ENCODE measurements around the gene TBC1D8.
"Not testable (repeated sequence)": the region's sequence is repeated elsewhere in the genome, so short reads cannot be mapped to it uniquely, and the experiment has no call there.

TBC1D8 gene

DNA sequence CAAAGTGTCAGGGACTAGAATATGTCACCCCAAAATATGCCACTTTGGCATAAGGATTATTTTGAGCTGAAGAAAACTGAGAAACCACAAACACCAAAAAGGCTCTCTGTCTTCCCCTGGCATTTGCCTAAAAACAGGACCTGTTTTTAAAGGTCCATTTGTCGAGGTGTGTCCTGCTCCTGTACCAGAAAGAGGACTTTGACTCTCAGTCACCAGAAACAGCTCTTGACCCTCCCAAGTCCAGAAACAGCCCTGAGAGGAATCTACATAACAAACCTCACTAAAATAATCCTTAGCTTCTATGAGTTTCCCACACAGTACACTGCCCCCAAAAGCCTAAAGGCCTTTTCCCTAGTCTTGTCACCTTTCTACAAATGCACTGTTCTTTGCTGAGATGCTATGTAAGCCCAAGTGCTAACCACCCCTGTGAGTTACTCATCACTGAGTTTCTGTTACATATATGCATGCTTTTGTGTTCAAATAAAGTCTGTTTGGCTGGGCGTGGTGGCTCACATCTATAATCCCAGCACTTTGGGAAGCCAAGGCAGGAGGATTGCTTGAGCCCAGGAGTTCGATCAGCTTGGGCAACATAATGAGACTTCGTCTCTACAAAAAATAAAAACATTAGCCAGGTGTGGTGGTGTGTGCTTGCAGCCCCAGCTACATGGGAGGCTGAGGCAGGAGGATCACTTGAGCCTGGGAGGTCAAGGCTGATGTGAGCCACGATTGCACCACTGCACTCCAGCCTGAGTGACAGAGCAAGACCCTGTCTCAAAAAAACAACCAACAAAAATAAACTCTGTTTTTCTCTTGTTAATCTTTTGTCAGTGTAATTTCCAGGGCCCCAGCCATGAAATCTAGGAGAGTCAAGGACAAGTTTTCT lies 93.9 kb downstream of the TBC1D8 start:
- CTCF ChIA-PET: interaction anchor here (0.7 to 1.3 kb wide), 2 partner anchors 13 to 69 kb away, joined by 3 to 4 read pairs; no protein-coding TSS in a partner anchor
- H3K27ac ChIP-seq: no peak overlapping the region
- no peak for DNase-seq (ENCODE audit: low spot score)
- POLR2A ChIA-PET (ENCODE audit: low non-redundant PET): no interaction called here
- TF ChIP-seq, protein P1, sequence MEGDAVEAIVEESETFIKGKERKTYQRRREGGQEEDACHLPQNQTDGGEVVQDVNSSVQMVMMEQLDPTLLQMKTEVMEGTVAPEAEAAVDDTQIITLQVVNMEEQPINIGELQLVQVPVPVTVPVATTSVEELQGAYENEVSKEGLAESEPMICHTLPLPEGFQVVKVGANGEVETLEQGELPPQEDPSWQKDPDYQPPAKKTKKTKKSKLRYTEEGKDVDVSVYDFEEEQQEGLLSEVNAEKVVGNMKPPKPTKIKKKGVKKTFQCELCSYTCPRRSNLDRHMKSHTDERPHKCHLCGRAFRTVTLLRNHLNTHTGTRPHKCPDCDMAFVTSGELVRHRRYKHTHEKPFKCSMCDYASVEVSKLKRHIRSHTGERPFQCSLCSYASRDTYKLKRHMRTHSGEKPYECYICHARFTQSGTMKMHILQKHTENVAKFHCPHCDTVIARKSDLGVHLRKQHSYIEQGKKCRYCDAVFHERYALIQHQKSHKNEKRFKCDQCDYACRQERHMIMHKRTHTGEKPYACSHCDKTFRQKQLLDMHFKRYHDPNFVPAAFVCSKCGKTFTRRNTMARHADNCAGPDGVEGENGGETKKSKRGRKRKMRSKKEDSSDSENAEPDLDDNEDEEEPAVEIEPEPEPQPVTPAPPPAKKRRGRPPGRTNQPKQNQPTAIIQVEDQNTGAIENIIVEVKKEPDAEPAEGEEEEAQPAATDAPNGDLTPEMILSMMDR (conservative IDR thresholded peaks at IDR 0.05; ENCODE audit: low read depth): no peak

DNA sequence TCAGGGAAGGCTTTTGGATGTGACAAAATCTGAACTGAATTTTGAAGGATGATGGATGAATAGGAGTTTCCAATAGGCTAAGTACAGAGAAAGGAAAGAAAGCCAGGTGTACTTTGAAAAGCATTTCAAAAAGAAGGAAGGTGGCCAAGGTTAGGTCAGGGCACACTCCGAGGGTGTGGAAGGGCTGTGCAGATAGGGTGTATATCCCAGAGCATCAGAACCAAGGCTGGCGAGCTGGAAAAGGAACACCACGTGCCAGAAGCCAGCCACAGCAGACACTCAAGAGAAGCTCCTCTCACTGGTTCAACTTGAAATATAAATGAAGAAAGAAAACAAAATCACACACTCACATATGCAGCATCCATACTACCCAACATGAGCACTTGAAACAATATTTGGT lies 98.1 kb downstream of the TBC1D8 start:
- no peak overlapping the region for H3K27ac ChIP-seq
- POLR2A ChIA-PET (ENCODE audit: low non-redundant PET): no interaction called here
- CTCF ChIA-PET: interaction anchor here (0.6 kb wide), 1 partner anchor 98 kb away, joined by 3 read pairs; no protein-coding TSS in a partner anchor
- TF ChIP-seq, protein P1 (conservative IDR thresholded peaks at IDR 0.05; ENCODE audit: low read depth): no peak
- DNase-seq (ENCODE audit: low spot score): no peak

DNA sequence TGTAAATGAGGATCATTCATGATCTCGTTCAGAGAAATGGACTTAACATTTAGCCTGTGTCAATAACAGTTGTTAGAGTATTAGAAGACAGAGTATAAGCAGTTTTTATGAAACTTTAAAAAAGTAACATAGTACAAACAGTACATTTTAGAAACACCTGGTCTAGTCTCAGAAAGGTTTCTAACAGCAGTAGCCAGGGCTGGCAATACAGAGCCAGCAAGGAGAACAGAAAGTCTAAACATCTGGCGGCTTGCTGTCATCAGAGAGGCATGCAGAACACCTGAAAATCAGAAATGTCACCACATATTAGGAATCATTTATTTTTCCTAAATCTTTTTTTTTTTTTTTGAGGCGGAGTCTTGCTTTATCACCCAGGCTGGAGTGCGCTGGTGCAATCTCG lies 99.0 kb downstream of the TBC1D8 start:
- DNase-seq (ENCODE audit: low spot score): no peak
- TF ChIP-seq, protein P1 (conservative IDR thresholded peaks at IDR 0.05; ENCODE audit: low read depth): no peak
- H3K27ac ChIP-seq: no peak overlapping the region
- ChIA-PET POLR2A (ENCODE audit: low non-redundant PET) (no interaction called here), CTCF (no interaction called here)

DNA sequence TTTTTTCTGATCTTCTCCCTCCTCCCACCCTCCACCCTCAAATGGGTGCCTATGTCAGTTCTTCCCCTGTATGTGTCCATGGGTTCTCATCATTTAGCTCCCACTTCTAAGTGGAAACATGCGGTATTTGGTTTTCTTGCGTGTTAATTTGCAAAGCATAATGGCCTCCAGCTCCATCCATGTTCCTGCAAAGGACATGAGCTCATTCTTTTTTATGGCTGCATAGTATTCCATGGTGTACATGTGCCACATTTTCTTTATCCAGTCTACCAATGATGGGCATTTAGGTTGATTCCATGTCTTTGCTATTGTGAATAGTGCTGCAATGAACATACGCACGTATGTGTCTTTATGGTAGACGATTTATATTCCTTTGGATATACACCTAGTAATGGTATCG lies 100.3 kb downstream of the TBC1D8 start:
- POLR2A ChIA-PET (ENCODE audit: low non-redundant PET); CTCF ChIA-PET; DNase-seq (ENCODE audit: low spot score); H3K27ac ChIP-seq: not testable (repeated sequence)

DNA sequence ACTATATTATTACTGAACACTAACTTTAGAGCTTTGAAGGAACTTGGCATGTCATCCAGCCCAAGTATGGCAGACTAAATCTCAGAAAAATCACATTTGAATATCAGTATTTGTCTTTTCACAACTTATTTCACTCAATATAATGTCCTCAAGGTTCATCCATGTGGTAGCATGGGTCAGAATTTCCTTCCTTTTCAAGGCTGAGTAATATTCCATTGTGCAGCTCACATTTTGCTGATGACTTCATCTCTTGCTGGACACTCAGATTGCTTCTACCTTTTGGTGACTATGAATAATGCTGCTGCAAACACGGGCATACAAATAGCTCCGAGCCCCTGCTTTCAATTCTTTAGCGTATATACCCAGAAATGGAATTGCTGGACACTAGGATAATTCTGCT lies 102.4 kb downstream of the TBC1D8 start:
- CTCF ChIA-PET: no interaction called here
- POLR2A ChIA-PET (ENCODE audit: low non-redundant PET): no interaction called here
- no peak for DNase-seq (ENCODE audit: low spot score)

DNA sequence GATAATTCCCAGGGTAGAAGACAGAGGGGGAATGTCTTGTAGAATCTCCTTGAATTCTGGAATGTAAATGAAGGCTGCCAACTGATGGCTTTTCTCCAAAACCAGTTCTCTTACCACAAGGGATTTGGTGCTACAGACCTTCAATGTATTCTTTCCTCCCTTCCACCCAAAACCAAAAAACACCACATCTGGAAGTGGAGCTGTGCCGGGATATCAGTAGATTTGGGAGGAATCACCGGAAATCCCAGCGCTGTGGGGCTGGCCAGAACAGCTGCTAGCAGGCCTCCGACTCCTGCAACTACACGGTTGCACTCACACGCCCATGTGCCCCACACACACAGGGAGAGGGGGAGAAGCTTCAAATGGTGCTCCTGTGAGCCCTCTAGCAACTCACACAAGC lies 103.4 kb downstream of the TBC1D8 start:
- H3K27ac ChIP-seq: peak overlapping the region; percentile 83
- ChIA-PET CTCF (interaction anchor here (0.5 to 0.7 kb wide), 3 partner anchors 10 to 336 kb away, joined by 3 to 9 read pairs (median 4); no protein-coding TSS in a partner anchor), POLR2A (ENCODE audit: low non-redundant PET) (interaction anchor here (0.7 kb wide), 1 partner anchor 103 kb away, joined by 3 read pairs; the partner anchor contains the start of gene TBC1D8)
- TF ChIP-seq, protein P1 (conservative IDR thresholded peaks at IDR 0.05; ENCODE audit: low read depth): no peak
- no peak for DNase-seq (ENCODE audit: low spot score)

More for the DNA sequence above, 102.4 kb downstream of the TBC1D8 start:
- TF ChIP-seq, protein P1 (conservative IDR thresholded peaks at IDR 0.05; ENCODE audit: low read depth): no peak
- H3K27ac ChIP-seq: no peak overlapping the region
